Breast epithelium (tissue), 4 donors: Measurements from ENCODE around the gene AGXT2. TPM values are rescaled to one million over a fixed set of nuclear protein-coding genes. Genes with fewer than 3 reads are reported as not detected.

Source experiments
- DNase-seq, 2 donors: peaks; one replicate each; pipeline ENCODE4 v3.0.0-alpha.2; 2019; ENCODE audit warnings: low spot score in 2 of 2
- H3K27ac ChIP-seq, 2 donors: fragments of 200-600 bp; sonication (generic) in 1 of 2; one replicate each; pipeline ENCODE4 v1.5.1; 2016 to 2019; ENCODE audit warnings: mild to moderate bottlenecking in 1 of 2
- H3K27me3 ChIP-seq, 2 donors: fragments of 200-600 bp; sonication (generic) in 1 of 2; one replicate each; pipeline versions ENCODE4 v1.5.1 to v1.6.0; 2017 to 2019; ENCODE audit warnings: control low read depth in 1 of 2, mild to moderate bottlenecking in 1 of 2
- H3K36me3 ChIP-seq: fragments of 200-600 bp; one replicate; pipeline ENCODE4 v1.5.1; 2019
- H3K4me1 ChIP-seq, 2 donors: fragments of 200-600 bp; sonication (generic); one replicate each; pipeline ENCODE4 v1.5.1; 2016 to 2019; ENCODE audit warnings: control low read depth in 1 of 2
- H3K4me3 ChIP-seq, 3 donors: fragments of 200-600 bp; sonication (generic); 1 replicate in 2 of 3; 2 replicates in 1 of 3; pipeline ENCODE4 v1.5.1; 2016 to 2019; ENCODE audit warnings: mild to moderate bottlenecking in 3 of 3, moderate library complexity in 2 of 3
- H3K9me3 ChIP-seq, 2 donors: fragments of 200-600 bp; sonication (generic) in 1 of 2; one replicate each; pipeline ENCODE4 v1.5.1; 2016 to 2019; ENCODE audit warnings: control low read depth in 1 of 2
- POLR2A ChIP-seq: fragments of 450-650 bp; IDR thresholded peaks from one replicate; pipeline ENCODE4 v1.6.1; 2016; ENCODE audit warnings: antibody characterized with exemption, mild to moderate bottlenecking, moderate library complexity
- POLR2AphosphoS5 ChIP-seq, 3 donors: sonication (generic); formaldehyde crosslinking; IDR thresholded peaks; one replicate each; pipeline ENCODE4 v1.6.1; 2017; ENCODE audit warnings: antibody characterized with exemption in 3 of 3
- intact Hi-C: fragments of 100-400 bp; cut with DNase I; formaldehyde crosslinking; loops from one replicate; pipeline ENCODE4 v1.15.1; 2023; ENCODE audit warnings: low total_unique reads
- total RNA-seq, 3 donors: library from RNA; depleted of rRNA; stranded (reverse); fragments of >200 nt; gene quantifications; one replicate each; pipeline ENCODE4 v1.1.0, GENCODE V29; 2016
- TF ChIP-seq, protein P1 (sequence below), 3 donors: fragments of 450-650 bp; IDR thresholded peaks; one replicate each; pipeline ENCODE4 v1.5.1; 2016 to 2017; ENCODE audit warnings: antibody characterized with exemption in 3 of 3, mild to moderate bottlenecking in 3 of 3, moderate library complexity in 3 of 3

The AGXT2 gene
- total RNA-seq, 3 donors from 2014 or later = not detected

DNA sequence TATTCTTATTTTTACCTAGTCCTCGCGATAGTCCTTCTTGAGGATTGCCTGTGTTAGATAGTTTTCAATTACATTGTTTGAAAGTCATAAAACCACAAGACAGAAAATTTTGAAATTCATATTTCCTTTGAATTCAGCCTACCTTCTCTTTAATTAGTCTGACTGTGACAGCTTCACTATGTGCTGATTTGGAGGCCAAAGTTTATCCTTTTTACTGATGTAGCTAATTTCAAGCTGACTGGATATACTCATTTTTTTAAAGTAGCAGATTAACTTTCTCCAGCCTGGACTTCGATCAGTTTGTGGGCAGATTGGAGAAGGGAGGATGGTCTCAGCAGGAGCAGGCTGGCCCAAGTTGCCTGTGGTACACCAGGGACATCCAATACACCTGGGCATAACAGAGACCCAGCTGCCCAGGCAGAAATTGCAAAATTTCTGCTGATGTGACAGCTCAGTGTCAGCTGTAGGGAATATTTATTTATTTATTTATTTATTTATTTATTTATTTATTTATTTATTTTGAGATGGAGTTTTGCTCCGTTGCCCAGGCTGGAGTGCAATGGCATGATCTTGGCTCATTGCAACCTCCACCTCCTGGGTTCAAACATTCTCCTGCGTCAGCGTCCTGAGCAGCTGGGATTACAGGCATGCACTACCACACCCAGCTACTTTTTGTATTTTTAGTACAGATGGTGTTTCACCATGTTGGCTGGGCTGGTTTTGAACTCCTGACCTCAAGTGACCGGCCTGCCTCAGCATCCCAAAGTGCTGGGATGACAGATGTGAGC is 24.2 kb downstream of the AGXT2 start:
- no peak overlapping the region for H3K27ac ChIP-seq
- intact Hi-C loops = no loop called here
- TF ChIP-seq POLR2A (no peak), POLR2AphosphoS5 (IDR thresholded peaks at IDR 0.05) (no peak)
- TF ChIP-seq, protein P1, sequence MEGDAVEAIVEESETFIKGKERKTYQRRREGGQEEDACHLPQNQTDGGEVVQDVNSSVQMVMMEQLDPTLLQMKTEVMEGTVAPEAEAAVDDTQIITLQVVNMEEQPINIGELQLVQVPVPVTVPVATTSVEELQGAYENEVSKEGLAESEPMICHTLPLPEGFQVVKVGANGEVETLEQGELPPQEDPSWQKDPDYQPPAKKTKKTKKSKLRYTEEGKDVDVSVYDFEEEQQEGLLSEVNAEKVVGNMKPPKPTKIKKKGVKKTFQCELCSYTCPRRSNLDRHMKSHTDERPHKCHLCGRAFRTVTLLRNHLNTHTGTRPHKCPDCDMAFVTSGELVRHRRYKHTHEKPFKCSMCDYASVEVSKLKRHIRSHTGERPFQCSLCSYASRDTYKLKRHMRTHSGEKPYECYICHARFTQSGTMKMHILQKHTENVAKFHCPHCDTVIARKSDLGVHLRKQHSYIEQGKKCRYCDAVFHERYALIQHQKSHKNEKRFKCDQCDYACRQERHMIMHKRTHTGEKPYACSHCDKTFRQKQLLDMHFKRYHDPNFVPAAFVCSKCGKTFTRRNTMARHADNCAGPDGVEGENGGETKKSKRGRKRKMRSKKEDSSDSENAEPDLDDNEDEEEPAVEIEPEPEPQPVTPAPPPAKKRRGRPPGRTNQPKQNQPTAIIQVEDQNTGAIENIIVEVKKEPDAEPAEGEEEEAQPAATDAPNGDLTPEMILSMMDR (IDR thresholded peaks at IDR 0.05) = no peak
- no peaks in the 10 kb centered on the region for H3K9me3 ChIP-seq
- no peaks in the 10 kb centered on the region for H3K36me3 ChIP-seq
- no peak for DNase-seq
- H3K4me3 ChIP-seq = no peak overlapping the region
- H3K4me1 ChIP-seq = no peaks in the 10 kb centered on the region
- H3K27me3 ChIP-seq = no peaks in the 10 kb centered on the region

GRCh38 chr5:35016174-35017051 is 31.3 kb downstream of the AGXT2 start:
- TF ChIP-seq POLR2AphosphoS5 (IDR thresholded peaks at IDR 0.05) (no peak), POLR2A (no peak)
- TF ChIP-seq, protein P1 (IDR thresholded peaks at IDR 0.05) = no peak
- Histone ChIP-seq H3K27me3 (no peaks in the 10 kb centered on the region), H3K4me1 (no peaks in the 10 kb centered on the region), H3K36me3 (no peaks in the 10 kb centered on the region), H3K4me3 (no peak overlapping the region), H3K9me3 (no peaks in the 10 kb centered on the region), H3K27ac (no peak overlapping the region)
- no peak for DNase-seq
- intact Hi-C loops = no loop called here

- Histone ChIP-seq H3K4me1 (no peaks in the 10 kb centered on the region), H3K4me3 (no peak overlapping the region), H3K27me3 (no peaks in the 10 kb centered on the region), H3K27ac (no peak overlapping the region), H3K9me3 (no peaks in the 10 kb centered on the region), H3K36me3 (no peaks in the 10 kb centered on the region)
- intact Hi-C loops = no loop called here
- no peak for DNase-seq
- no peak for TF ChIP-seq POLR2AphosphoS5 (IDR thresholded peaks at IDR 0.05)
- no peak for TF ChIP-seq POLR2A
- TF ChIP-seq, protein P1 (IDR thresholded peaks at IDR 0.05) = no peak
Measured at GRCh38 chr5:35015063-35015462, 32.7 kb downstream of the AGXT2 start.

DNA sequence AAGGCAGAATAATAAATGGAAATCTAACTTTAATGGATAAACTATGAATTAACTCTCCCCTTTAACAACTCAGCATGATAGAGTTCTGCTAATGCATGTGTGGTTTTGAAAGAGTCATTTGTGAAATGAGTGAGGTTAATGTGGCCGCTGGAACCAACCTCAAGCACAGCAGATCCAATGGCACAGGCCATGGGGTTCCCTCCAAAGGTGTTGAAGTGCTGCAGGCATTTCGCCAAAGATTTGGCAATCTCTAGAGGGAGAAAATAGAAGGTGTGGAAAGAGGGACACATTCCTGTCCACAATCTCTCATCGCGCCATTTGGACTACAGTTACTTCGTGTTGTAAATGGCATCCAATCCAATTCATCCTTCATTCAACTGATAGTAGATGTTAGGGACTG is 35.0 kb downstream of the AGXT2 start:
- intact Hi-C loops = no loop called here
- no peak overlapping the region for H3K27ac ChIP-seq
- H3K9me3 ChIP-seq = no peaks in the 10 kb centered on the region
- no peak for DNase-seq
- H3K27me3 ChIP-seq = no peaks in the 10 kb centered on the region
- TF ChIP-seq, protein P1 (IDR thresholded peaks at IDR 0.05) = no peak
- TF ChIP-seq POLR2A = no peak
- no peak for TF ChIP-seq POLR2AphosphoS5 (IDR thresholded peaks at IDR 0.05)
- H3K36me3 ChIP-seq = no peaks in the 10 kb centered on the region
- H3K4me3 ChIP-seq = no peak overlapping the region
- no peaks in the 10 kb centered on the region for H3K4me1 ChIP-seq

DNA sequence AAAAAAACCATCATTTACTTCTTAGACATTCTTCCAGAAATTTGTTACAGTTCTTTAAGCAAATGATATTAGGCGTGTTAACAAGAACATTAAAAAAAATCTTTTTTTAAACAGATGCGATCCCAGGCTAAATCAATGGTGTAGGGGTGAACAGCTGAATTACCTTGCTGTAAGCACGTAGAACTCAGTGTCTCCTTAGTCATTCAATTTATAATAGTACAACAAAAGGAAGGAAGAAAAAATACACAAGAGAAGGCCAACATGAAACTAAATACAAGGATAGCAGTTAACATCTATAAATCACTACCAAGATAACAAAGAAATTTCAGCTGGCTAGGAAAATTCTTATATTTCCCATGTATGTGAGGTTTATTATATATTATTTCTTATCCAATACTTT is 35.4 kb downstream of the AGXT2 start:
- DNase-seq = no peak
- Histone ChIP-seq H3K9me3 (no peaks in the 10 kb centered on the region), H3K36me3 (no peaks in the 10 kb centered on the region), H3K27ac (no peak overlapping the region), H3K27me3 (no peaks in the 10 kb centered on the region), H3K4me1 (no peaks in the 10 kb centered on the region), H3K4me3 (no peak overlapping the region)
- TF ChIP-seq, protein P1 (IDR thresholded peaks at IDR 0.05) = no peak
- TF ChIP-seq POLR2AphosphoS5 (IDR thresholded peaks at IDR 0.05) (no peak), POLR2A (no peak)
- intact Hi-C loops = no loop called here
